22Rv1 (cell line): ENCODE results near the gene TBX3.

Experiments used
- CTCF ChIP-seq: fragments of 450-650 bp; IDR thresholded peaks from 2 replicates; pipeline ENCODE4 v1.5.1; 2017; ENCODE audit warnings: mild to moderate bottlenecking
- ZFX ChIP-seq: fragments of 450-650 bp; IDR thresholded peaks from 2 replicates; pipeline ENCODE4 v1.6.1; 2017; ENCODE audit warnings: antibody characterized with exemption, borderline replicate concordance

GRCh38 chr12:114665411-114666260 lies 18.3 kb downstream of the TBX3 start:
- TF ChIP-seq CTCF (no peak), ZFX (no peak)
